M059J (cell line): ENCODE data around the gene PDE4D. TPM values are rescaled to one million over a fixed set of nuclear protein-coding genes. Genes with fewer than 3 reads are reported as not detected.

Experiments used
- DNase-seq: peaks from one replicate; pipeline ENCODE4 v3.0.0-alpha.2; 2012; ENCODE audit warnings: low read depth
- total RNA-seq: library from RNA; depleted of rRNA; stranded (reverse); fragments of >200 nt; shearing (Covaris generic); gene quantifications from 2 replicates; pipeline ENCODE4 v1.2.3, GENCODE V29; 2014

The PDE4D gene
- total RNA-seq, 1 experiment from 2014 or later, result 14.9 TPM

- no peak for DNase-seq
These were observed 749.6 kb downstream of the PDE4D start for GRCh38 chr5:59143926-59144333.

- no peak for DNase-seq
These were observed 750.6 kb downstream of the PDE4D start for GRCh38 chr5:59142927-59143326.

GRCh38 chr5:59142138-59142537 is 751.4 kb downstream of the PDE4D start:
- no peak for DNase-seq

GRCh38 chr5:59140133-59140532 is 753.4 kb downstream of the PDE4D start:
- no peak for DNase-seq

- DNase-seq, result no peak
These were observed 753.8 kb downstream of the PDE4D start for GRCh38 chr5:59139695-59140094.

GRCh38 chr5:59138509-59138908 is 755.0 kb downstream of the PDE4D start:
- DNase-seq, result no peak

- no peak for DNase-seq
These were observed 755.7 kb downstream of the PDE4D start for GRCh38 chr5:59137846-59138245.

GRCh38 chr5:59136549-59136948 is 757.0 kb downstream of the PDE4D start:
- no peak for DNase-seq

GRCh38 chr5:59134471-59135163 is 758.9 kb downstream of the PDE4D start:
- DNase-seq, result no peak

GRCh38 chr5:59133764-59134261 is 759.7 kb downstream of the PDE4D start:
- DNase-seq, result peak; percentile 77

GRCh38 chr5:59132131-59132530 is 761.4 kb downstream of the PDE4D start:
- DNase-seq, result no peak

GRCh38 chr5:59130431-59130830 is 763.1 kb downstream of the PDE4D start:
- no peak for DNase-seq

- no peak for DNase-seq
These were observed 764.8 kb downstream of the PDE4D start for GRCh38 chr5:59128646-59129290.

- peak; percentile 12 for DNase-seq
These were observed 766.6 kb downstream of the PDE4D start for GRCh38 chr5:59126708-59127573.

GRCh38 chr5:59126016-59126707 is 767.4 kb downstream of the PDE4D start:
- no peak for DNase-seq

GRCh38 chr5:59125011-59125961 is 768.2 kb downstream of the PDE4D start:
- DNase-seq, result no peak

GRCh38 chr5:59123595-59124561 is 769.6 kb downstream of the PDE4D start:
- DNase-seq, result no peak

GRCh38 chr5:59119480-59119879 is 774.0 kb downstream of the PDE4D start:
- DNase-seq, result no peak

GRCh38 chr5:59117320-59117719 is 776.2 kb downstream of the PDE4D start:
- DNase-seq, result no peak
